ENCODE data around the gene MUC12. TPM values are rescaled to one million over a fixed set of nuclear protein-coding genes. Genes with fewer than 3 reads are reported as not detected.

MUC12 gene
- polyA plus RNA-seq, 4 donors = 2.6 to 31.8 (median 17.0) TPM

DNA sequence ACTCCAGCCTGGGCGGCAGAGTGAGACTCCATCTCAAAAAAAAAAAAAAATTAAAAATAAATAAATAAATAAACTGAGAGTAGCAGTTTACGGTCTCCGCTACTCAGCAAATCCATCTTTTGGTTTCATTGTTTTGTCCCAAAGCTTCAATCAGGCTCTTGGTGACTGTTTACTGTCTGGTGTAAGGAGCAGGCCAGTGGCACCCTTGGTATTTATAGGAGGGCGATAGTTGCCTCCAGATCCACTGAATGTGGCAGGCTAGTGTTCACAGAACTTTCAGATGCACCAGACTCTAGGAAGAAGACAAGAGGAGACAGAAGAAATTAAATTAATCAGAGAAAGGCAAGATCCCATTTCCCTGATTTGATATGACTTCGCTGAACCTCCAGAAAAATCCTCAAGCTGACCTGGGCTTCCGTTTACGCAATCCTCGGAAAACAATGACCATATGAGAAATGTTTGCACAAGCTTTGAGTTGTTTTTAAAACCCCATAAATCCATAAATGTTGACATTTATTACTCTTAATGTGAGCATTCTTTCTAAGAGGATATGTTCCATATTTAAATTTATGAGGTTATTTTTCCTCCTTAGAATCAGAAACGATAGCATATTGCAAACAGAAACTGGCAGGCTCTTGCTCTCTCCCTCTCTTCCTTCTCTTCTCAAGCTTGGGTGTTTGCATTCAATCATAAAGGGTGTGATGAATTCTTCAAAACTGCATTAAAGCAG is 27.2 kb upstream of the MUC12 start:
- Histone ChIP-seq H3K4me1 (ENCODE audit: control insufficient read depth in 3 of 3, insufficient read depth in 2 of 3, low read depth in 1 of 3, low read length in 2 of 3) (peaks cover 0 to 11% (median 1%) of the 10 kb centered on the region in 3 donors), H3K36me3 (ENCODE audit: control insufficient read depth in 3 of 3, insufficient read depth in 2 of 3, low read depth in 1 of 3, low read length in 3 of 3) (no peaks in the 10 kb centered on the region), H3K9me3 (ENCODE audit: control insufficient read depth in 2 of 2, insufficient read depth in 1 of 2, low read depth in 1 of 2, low read length in 1 of 2) (peaks cover 0 to 19% of the 10 kb centered on the region in 2 donors), H3K27ac (ENCODE audit: low read depth in 1 of 3, low read length in 2 of 3) (peak overlapping the region; percentile 21 to 78 (median 57)), H3K4me3 (ENCODE audit: low read depth in 1 of 3, low read length in 3 of 3) (no peak overlapping the region), H3K27me3 (ENCODE audit: control insufficient read depth in 3 of 3, insufficient read depth in 3 of 3, low read length in 3 of 3) (peaks cover 0 to 2% (median 0%) of the 10 kb centered on the region in 3 donors)
- 27 to 47% (median 34%) methylated on average over 9 of the region's 9 CpGs for WGBS, 3 donors
- DNase-seq = peak; percentile 87 to 91
- FAIRE-seq = no peak

DNA sequence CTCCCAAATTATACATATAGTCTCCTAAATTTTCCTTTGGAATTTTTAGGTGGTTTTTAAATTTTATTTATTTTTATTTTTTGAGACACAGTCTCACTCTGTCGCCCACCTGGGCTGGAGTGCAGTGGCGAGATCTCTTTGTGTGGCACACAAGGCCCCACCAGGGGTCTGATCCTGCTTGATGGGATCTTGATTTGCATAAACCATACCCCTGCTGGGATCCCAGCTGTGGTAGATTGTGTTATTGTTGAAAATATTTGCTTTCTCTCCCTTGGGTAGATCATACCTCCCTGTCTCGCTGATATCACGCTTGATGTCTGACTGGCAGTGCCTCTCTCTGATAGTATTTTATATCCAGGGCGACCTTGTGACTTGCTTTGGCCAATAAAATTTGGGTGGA is 25.7 kb upstream of the MUC12 start:
- no peak for DNase-seq
- peaks cover 0 to 11% (median 1%) of the 10 kb centered on the region in 3 donors for H3K4me1 ChIP-seq (ENCODE audit: control insufficient read depth in 3 of 3, insufficient read depth in 2 of 3, low read depth in 1 of 3, low read length in 2 of 3)
- no peaks in the 10 kb centered on the region for H3K36me3 ChIP-seq (ENCODE audit: control insufficient read depth in 3 of 3, insufficient read depth in 2 of 3, low read depth in 1 of 3, low read length in 3 of 3)
- no peak for FAIRE-seq
- H3K9me3 ChIP-seq (ENCODE audit: control insufficient read depth in 2 of 2, insufficient read depth in 1 of 2, low read depth in 1 of 2, low read length in 1 of 2) = peaks cover 0 to 19% of the 10 kb centered on the region in 2 donors
- H3K4me3 ChIP-seq (ENCODE audit: low read depth in 1 of 3, low read length in 3 of 3) = no peak overlapping the region
- H3K27me3 ChIP-seq (ENCODE audit: control insufficient read depth in 3 of 3, insufficient read depth in 3 of 3, low read length in 3 of 3) = peaks cover 0 to 2% (median 0%) of the 10 kb centered on the region in 3 donors
- H3K27ac ChIP-seq (ENCODE audit: low read depth in 1 of 3, low read length in 2 of 3) = no peak overlapping the region
- 82 to 88% (median 88%) methylated on average over 5 of the region's 5 CpGs for WGBS, 3 donors

DNA sequence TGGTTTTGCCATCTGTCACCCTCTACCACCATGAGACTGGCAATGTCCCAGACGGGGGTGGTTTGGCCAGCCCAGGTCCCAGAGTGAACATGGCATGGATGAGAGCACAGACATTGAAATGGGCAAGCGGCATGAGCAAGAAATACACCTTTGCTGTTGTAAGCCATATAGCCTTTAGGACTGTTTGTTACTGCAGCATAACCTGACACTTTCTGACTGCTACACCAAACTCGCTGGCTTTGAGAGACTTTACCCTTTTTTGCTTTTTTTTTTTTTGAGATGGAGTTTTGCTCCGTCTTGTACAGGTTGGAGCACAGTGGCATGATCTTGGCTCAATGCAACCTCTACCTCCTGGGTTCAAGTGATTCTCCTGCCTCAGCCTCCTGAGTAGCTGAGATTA is 25.2 kb upstream of the MUC12 start:
- Histone ChIP-seq H3K27me3 (ENCODE audit: control insufficient read depth in 3 of 3, insufficient read depth in 3 of 3, low read length in 3 of 3) (peaks cover 0 to 2% (median 2%) of the 10 kb centered on the region in 3 donors), H3K4me3 (ENCODE audit: low read depth in 1 of 3, low read length in 3 of 3) (no peak overlapping the region), H3K9me3 (ENCODE audit: control insufficient read depth in 2 of 2, insufficient read depth in 1 of 2, low read depth in 1 of 2, low read length in 1 of 2) (peaks cover 0 to 17% of the 10 kb centered on the region in 2 donors), H3K27ac (ENCODE audit: low read depth in 1 of 3, low read length in 2 of 3) (no peak overlapping the region), H3K36me3 (ENCODE audit: control insufficient read depth in 3 of 3, insufficient read depth in 2 of 3, low read depth in 1 of 3, low read length in 3 of 3) (no peaks in the 10 kb centered on the region), H3K4me1 (ENCODE audit: control insufficient read depth in 3 of 3, insufficient read depth in 2 of 3, low read depth in 1 of 3, low read length in 2 of 3) (peaks cover 0 to 15% (median 1%) of the 10 kb centered on the region in 3 donors)
- FAIRE-seq (no peak), DNase-seq (no peak)
- 80 to 91% (median 87%) methylated on average over 4 of the region's 4 CpGs for WGBS, 3 donors

DNA sequence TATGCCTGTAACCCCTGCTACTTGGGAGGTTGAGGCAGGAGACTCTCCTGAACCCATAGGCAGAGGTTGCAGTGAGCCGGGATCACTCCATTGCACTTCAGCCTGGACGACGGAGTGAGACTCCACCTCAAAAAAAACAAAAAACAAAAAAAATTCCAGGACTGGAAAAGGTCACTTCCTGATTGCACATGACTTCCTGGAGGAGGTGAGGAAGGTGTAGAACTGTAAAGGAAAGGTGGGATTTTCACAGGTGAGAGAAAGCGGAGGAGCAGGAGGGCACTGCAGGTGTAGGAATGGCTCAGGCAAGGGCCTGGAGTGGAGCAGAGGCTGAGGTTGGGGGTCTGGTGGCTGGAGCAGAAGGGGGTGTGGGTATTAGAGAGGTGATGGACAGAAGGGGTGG is 23.3 kb upstream of the MUC12 start:
- H3K27ac ChIP-seq (ENCODE audit: low read depth in 1 of 3, low read length in 2 of 3) = no peak overlapping the region
- H3K4me3 ChIP-seq (ENCODE audit: low read depth in 1 of 3, low read length in 3 of 3) = no peak overlapping the region
- H3K9me3 ChIP-seq (ENCODE audit: control insufficient read depth in 2 of 2, insufficient read depth in 1 of 2, low read depth in 1 of 2, low read length in 1 of 2) = peaks cover 0 to 4% of the 10 kb centered on the region in 2 donors
- peaks cover 0 to 5% (median 2%) of the 10 kb centered on the region in 3 donors for H3K27me3 ChIP-seq (ENCODE audit: control insufficient read depth in 3 of 3, insufficient read depth in 3 of 3, low read length in 3 of 3)
- H3K36me3 ChIP-seq (ENCODE audit: control insufficient read depth in 3 of 3, insufficient read depth in 2 of 3, low read depth in 1 of 3, low read length in 3 of 3) = peaks cover 0 to under 1% (median 0%) of the 10 kb centered on the region in 3 donors
- peaks cover 0 to 30% (median 1%) of the 10 kb centered on the region in 3 donors for H3K4me1 ChIP-seq (ENCODE audit: control insufficient read depth in 3 of 3, insufficient read depth in 2 of 3, low read depth in 1 of 3, low read length in 2 of 3)
- 81 to 91% (median 89%) methylated on average over 4 of the region's 4 CpGs for WGBS, 3 donors
- no peak for FAIRE-seq
- no peak for DNase-seq

DNA sequence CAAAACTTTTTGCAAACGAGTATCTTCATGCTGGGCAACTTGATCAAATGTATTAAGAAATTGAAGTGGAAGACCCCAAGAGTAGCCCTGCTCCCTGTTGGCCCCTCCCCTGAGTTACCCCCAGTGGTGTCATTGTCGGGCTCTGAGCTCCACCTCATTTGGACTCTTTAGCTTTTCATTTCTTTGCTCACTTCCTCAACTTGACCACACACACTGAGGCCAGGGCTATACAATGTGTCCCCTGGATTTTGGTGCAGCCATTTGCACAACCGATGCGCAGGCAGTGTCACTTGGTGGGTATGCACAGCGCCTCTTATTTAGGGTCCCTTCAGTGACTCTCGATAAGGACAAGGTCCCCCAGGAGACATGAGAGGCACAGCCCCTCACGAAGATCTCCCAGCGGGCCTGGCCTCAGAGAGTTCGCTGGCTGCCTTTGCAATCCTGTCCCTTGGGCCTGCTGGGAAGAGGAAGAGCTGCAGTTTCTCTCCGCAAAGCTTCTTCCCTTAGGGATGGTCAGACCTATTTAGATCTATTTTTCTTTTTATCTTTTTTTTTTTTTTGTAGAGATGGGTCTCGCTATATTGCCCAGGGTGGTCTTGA is 22.5 kb upstream of the MUC12 start:
- Histone ChIP-seq H3K36me3 (ENCODE audit: control insufficient read depth in 3 of 3, insufficient read depth in 2 of 3, low read depth in 1 of 3, low read length in 3 of 3) (peaks cover 0 to 8% (median 3%) of the 10 kb centered on the region in 3 donors), H3K27me3 (ENCODE audit: control insufficient read depth in 3 of 3, insufficient read depth in 3 of 3, low read length in 3 of 3) (peaks cover 0 to 7% (median 2%) of the 10 kb centered on the region in 3 donors), H3K27ac (ENCODE audit: low read depth in 1 of 3, low read length in 2 of 3) (no peak overlapping the region), H3K9me3 (ENCODE audit: control insufficient read depth in 2 of 2, insufficient read depth in 1 of 2, low read depth in 1 of 2, low read length in 1 of 2) (peaks cover 0 to 4% of the 10 kb centered on the region in 2 donors), H3K4me3 (ENCODE audit: low read depth in 1 of 3, low read length in 3 of 3) (no peak overlapping the region), H3K4me1 (ENCODE audit: control insufficient read depth in 3 of 3, insufficient read depth in 2 of 3, low read depth in 1 of 3, low read length in 2 of 3) (peaks cover 0 to 30% (median 1%) of the 10 kb centered on the region in 3 donors)
- 80 to 89% (median 81%) methylated on average over 11 of the region's 11 CpGs for WGBS, 3 donors
- FAIRE-seq (no peak), DNase-seq (no peak)

GRCh38 chr7:100947792-100948191 is 21.6 kb upstream of the MUC12 start:
- H3K4me3 ChIP-seq (ENCODE audit: low read depth in 1 of 3, low read length in 3 of 3) = no peak overlapping the region
- peaks cover 0 to 23% (median 0%) of the 10 kb centered on the region in 3 donors for H3K4me1 ChIP-seq (ENCODE audit: control insufficient read depth in 3 of 3, insufficient read depth in 2 of 3, low read depth in 1 of 3, low read length in 2 of 3)
- no peak overlapping the region for H3K27ac ChIP-seq (ENCODE audit: low read depth in 1 of 3, low read length in 2 of 3)
- no peak for FAIRE-seq
- peaks cover 0 to 17% (median 8%) of the 10 kb centered on the region in 3 donors for H3K36me3 ChIP-seq (ENCODE audit: control insufficient read depth in 3 of 3, insufficient read depth in 2 of 3, low read depth in 1 of 3, low read length in 3 of 3)
- H3K27me3 ChIP-seq (ENCODE audit: control insufficient read depth in 3 of 3, insufficient read depth in 3 of 3, low read length in 3 of 3) = peaks cover 0 to 7% (median 2%) of the 10 kb centered on the region in 3 donors
- H3K9me3 ChIP-seq (ENCODE audit: control insufficient read depth in 2 of 2, insufficient read depth in 1 of 2, low read depth in 1 of 2, low read length in 1 of 2) = peaks cover 0 to 4% of the 10 kb centered on the region in 2 donors
- DNase-seq = no peak
- 65 to 71% (median 66%) methylated on average over 5 of the region's 5 CpGs for WGBS, 3 donors

- WGBS, 3 donors = 2 to 12% (median 4%) methylated on average over 19 to 24 of the region's 24 CpGs
- Histone ChIP-seq H3K9me3 (ENCODE audit: control insufficient read depth in 2 of 2, insufficient read depth in 1 of 2, low read depth in 1 of 2, low read length in 1 of 2) (no peaks in the 10 kb centered on the region), H3K36me3 (ENCODE audit: control insufficient read depth in 3 of 3, insufficient read depth in 2 of 3, low read depth in 1 of 3, low read length in 3 of 3) (peaks cover 0 to 21% (median 18%) of the 10 kb centered on the region in 3 donors), H3K4me1 (ENCODE audit: control insufficient read depth in 3 of 3, insufficient read depth in 2 of 3, low read depth in 1 of 3, low read length in 2 of 3) (peaks cover 0 to 19% (median 0%) of the 10 kb centered on the region in 3 donors), H3K4me3 (ENCODE audit: low read depth in 1 of 3, low read length in 3 of 3) (peak within 1 kb of the TSS in 2 of 3 donors; percentile 62 to 74), H3K27ac (ENCODE audit: low read depth in 1 of 3, low read length in 2 of 3) (peak within 1 kb of the TSS; percentile 85 to 98 (median 92)), H3K27me3 (ENCODE audit: control insufficient read depth in 3 of 3, insufficient read depth in 3 of 3, low read length in 3 of 3) (peaks cover 0 to 7% (median 2%) of the 10 kb centered on the region in 3 donors)
- FAIRE-seq (no peak), DNase-seq (peak; percentile 96 to 100)
These were observed 20.0 kb upstream of the MUC12 start, which contains the start of gene MUC3A for GRCh38 chr7:100949227-100949932. Gene MUC3A, plus strand, starts transcription at chr7:100949534. Its CDS starts 91 bp downstream, at chr7:100949625.

DNA sequence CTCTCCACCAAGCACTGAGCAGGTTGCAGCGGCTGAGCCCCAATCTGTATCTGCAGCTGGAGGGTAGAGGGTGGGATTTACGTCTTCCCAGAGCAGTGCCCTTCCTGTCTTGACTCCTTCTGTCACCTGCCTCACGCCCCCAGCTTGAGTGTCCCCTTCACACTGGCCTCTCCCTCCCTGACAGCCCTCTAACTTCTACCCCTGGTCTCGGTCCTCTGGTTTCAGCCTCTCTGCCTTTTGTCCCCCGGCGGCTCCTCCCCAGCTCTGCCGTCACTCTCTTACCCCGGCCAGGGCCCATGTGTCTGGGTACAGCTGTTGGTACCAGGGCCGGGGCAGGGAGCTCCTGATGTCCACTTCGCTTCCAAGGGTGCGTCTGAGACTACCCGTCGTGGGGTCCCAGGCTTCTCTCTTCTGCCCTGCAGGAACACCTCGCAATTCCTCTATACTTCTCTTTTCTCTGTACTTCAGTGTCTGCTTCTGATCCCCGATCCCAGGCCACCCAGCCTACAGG is 19.4 kb upstream of the MUC12 start:
- peaks cover 0 to 21% (median 18%) of the 10 kb centered on the region in 3 donors for H3K36me3 ChIP-seq (ENCODE audit: control insufficient read depth in 3 of 3, insufficient read depth in 2 of 3, low read depth in 1 of 3, low read length in 3 of 3)
- peak overlapping the region; percentile 85 to 98 (median 92) for H3K27ac ChIP-seq (ENCODE audit: low read depth in 1 of 3, low read length in 2 of 3)
- peaks cover 0 to 7% (median 2%) of the 10 kb centered on the region in 3 donors for H3K27me3 ChIP-seq (ENCODE audit: control insufficient read depth in 3 of 3, insufficient read depth in 3 of 3, low read length in 3 of 3)
- FAIRE-seq (no peak), DNase-seq (peak; percentile 56 to 83)
- 13 to 37% (median 28%) methylated on average over 15 of the region's 15 CpGs for WGBS, 3 donors
- H3K9me3 ChIP-seq (ENCODE audit: control insufficient read depth in 2 of 2, insufficient read depth in 1 of 2, low read depth in 1 of 2, low read length in 1 of 2) = no peaks in the 10 kb centered on the region
- peak overlapping the region in 2 of 3 donors; percentile 62 to 74 for H3K4me3 ChIP-seq (ENCODE audit: low read depth in 1 of 3, low read length in 3 of 3)
- H3K4me1 ChIP-seq (ENCODE audit: control insufficient read depth in 3 of 3, insufficient read depth in 2 of 3, low read depth in 1 of 3, low read length in 2 of 3) = peaks cover 0 to 19% (median 0%) of the 10 kb centered on the region in 3 donors

Measured in small intestine (tissue), 7 donors.